ENCODE data around the gene DHODH.

The DHODH gene

GRCh38 chr16:72009779-72010178 lies 1.2 kb downstream of the DHODH start:
- no peak for DNase-seq
- Histone ChIP-seq H3F3A (ENCODE audit: insufficient read depth, low read length) (peaks cover 2% of the 10 kb centered on the region; the same call in 1 of the 2 replicates), H3K9ac (ENCODE audit: low read length) (no peak overlapping the region), H3K4me3 (ENCODE audit: low read length) (no peak overlapping the region), H3K27me3 (replicated peaks; ENCODE audit: insufficient read depth, low read length) (no peaks in the 10 kb centered on the region), H2AFZ (ENCODE audit: low read length) (no peak overlapping the region), H3K4me2 (ENCODE audit: low read depth, low read length) (no peak overlapping the region), H3K4me1 (ENCODE audit: low read length) (no peaks in the 10 kb centered on the region; the same call in 1 of the 2 replicates), H3K27ac (ENCODE audit: low read length) (no peak overlapping the region), H3K9me3 (replicated peaks; ENCODE audit: insufficient read depth, low read length) (no peaks in the 10 kb centered on the region), H3K36me3 (replicated peaks; ENCODE audit: insufficient read depth, low read length) (no peaks in the 10 kb centered on the region), H3K9me2 (replicated peaks; ENCODE audit: insufficient read depth, low read length) (no peaks in the 10 kb centered on the region), H3K79me2 (ENCODE audit: low read length) (peaks cover 20% of the 10 kb centered on the region), H4K20me1 (ENCODE audit: insufficient read depth, low read length) (no peaks in the 10 kb centered on the region)
- TF ChIP-seq EZH2phosphoT487 (IDR thresholded peaks at IDR 0.05; ENCODE audit: low read length) = no peak
- no peak for TF ChIP-seq EZH2 (optimal IDR thresholded peaks at IDR 0.05; ENCODE audit: low read depth, low read length)
- TF ChIP-seq CTCF (IDR thresholded peaks at IDR 0.05; ENCODE audit: low read length) = no peak

GRCh38 chr16:72012607-72013006 lies 4.1 kb downstream of the DHODH start:
- no peak overlapping the region for H3K4me3 ChIP-seq (ENCODE audit: low read length)
- H4K20me1 ChIP-seq (ENCODE audit: insufficient read depth, low read length) = no peaks in the 10 kb centered on the region
- H3K9me2 ChIP-seq (replicated peaks; ENCODE audit: insufficient read depth, low read length) = no peaks in the 10 kb centered on the region
- no peak overlapping the region for H3K9ac ChIP-seq (ENCODE audit: low read length)
- no peak overlapping the region for H3K4me2 ChIP-seq (ENCODE audit: low read depth, low read length)
- H3K4me1 ChIP-seq (ENCODE audit: low read length) = no peaks in the 10 kb centered on the region; the same call in 1 of the 2 replicates
- no peak overlapping the region for H3K27ac ChIP-seq (ENCODE audit: low read length)
- no peaks in the 10 kb centered on the region for H3K27me3 ChIP-seq (replicated peaks; ENCODE audit: insufficient read depth, low read length)
- peaks cover 20% of the 10 kb centered on the region for H3K79me2 ChIP-seq (ENCODE audit: low read length)
- no peak for TF ChIP-seq CTCF (IDR thresholded peaks at IDR 0.05; ENCODE audit: low read length)
- no peak for DNase-seq
- H3F3A ChIP-seq (ENCODE audit: insufficient read depth, low read length) = peaks cover 2% of the 10 kb centered on the region; the same call in 1 of the 2 replicates
- H2AFZ ChIP-seq (ENCODE audit: low read length) = no peak overlapping the region
- H3K9me3 ChIP-seq (replicated peaks; ENCODE audit: insufficient read depth, low read length) = no peaks in the 10 kb centered on the region
- no peaks in the 10 kb centered on the region for H3K36me3 ChIP-seq (replicated peaks; ENCODE audit: insufficient read depth, low read length)

- Histone ChIP-seq H3K79me2 (ENCODE audit: low read length) (peaks cover 20% of the 10 kb centered on the region), H3K4me3 (ENCODE audit: low read length) (no peak overlapping the region), H3K4me1 (ENCODE audit: low read length) (no peaks in the 10 kb centered on the region; the same call in 1 of the 2 replicates), H2AFZ (ENCODE audit: low read length) (no peak overlapping the region), H3K9me2 (replicated peaks; ENCODE audit: insufficient read depth, low read length) (no peaks in the 10 kb centered on the region), H3K27ac (ENCODE audit: low read length) (no peak overlapping the region), H3F3A (ENCODE audit: insufficient read depth, low read length) (no peaks in the 10 kb centered on the region; the same call in 1 of the 2 replicates), H3K4me2 (ENCODE audit: low read depth, low read length) (no peak overlapping the region), H4K20me1 (ENCODE audit: insufficient read depth, low read length) (no peaks in the 10 kb centered on the region), H3K27me3 (replicated peaks; ENCODE audit: insufficient read depth, low read length) (no peaks in the 10 kb centered on the region), H3K9me3 (replicated peaks; ENCODE audit: insufficient read depth, low read length) (no peaks in the 10 kb centered on the region), H3K9ac (ENCODE audit: low read length) (no peak overlapping the region), H3K36me3 (replicated peaks; ENCODE audit: insufficient read depth, low read length) (no peaks in the 10 kb centered on the region)
- DNase-seq = no peak
- no peak for TF ChIP-seq EZH2phosphoT487 (IDR thresholded peaks at IDR 0.05; ENCODE audit: low read length)
- TF ChIP-seq EZH2 (optimal IDR thresholded peaks at IDR 0.05; ENCODE audit: low read depth, low read length) = no peak
- TF ChIP-seq CTCF (IDR thresholded peaks at IDR 0.05; ENCODE audit: low read length) = no peak
These were observed 4.8 kb downstream of the DHODH start for GRCh38 chr16:72013389-72013788.
